AG08396 (cell line): Measurements from ENCODE around the gene CSNK1A1.
"Not testable (repeated sequence)": the region's sequence is repeated elsewhere in the genome, so short reads cannot be mapped to it uniquely, and the experiment has no call there.

Source experiments
- DNase-seq: peaks from one replicate; pipeline ENCODE4 v3.0.0; 2012; ENCODE audit warnings: low spot score, mixed read lengths

The CSNK1A1 gene

GRCh38 chr5:149572576-149573231, 21.5 kb upstream of the CSNK1A1 start:
- no peak for DNase-seq

DNA sequence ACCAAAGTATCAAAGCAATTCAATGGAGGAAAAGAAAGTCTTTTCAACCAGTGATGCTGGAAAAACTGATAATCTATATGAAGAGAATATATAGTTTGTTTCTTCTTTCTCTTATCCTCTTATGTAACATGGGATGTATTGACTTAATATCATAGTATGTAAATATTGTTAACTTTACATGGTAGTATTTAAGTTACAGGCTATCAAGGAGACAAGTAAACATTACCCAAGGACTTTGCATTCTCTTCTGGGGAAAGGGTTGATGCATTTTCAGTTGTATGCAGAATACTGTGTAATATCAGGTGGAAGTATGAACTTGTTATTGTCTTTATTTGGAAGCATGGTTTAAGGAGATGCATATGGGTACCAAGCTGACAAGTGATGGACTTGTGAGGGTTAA, 20.9 kb upstream of the CSNK1A1 start:
- no peak for DNase-seq

GRCh38 chr5:149567226-149567625, 16.0 kb upstream of the CSNK1A1 start:
- no peak for DNase-seq

- peak; percentile 74 for DNase-seq
Measured at GRCh38 chr5:149564542-149565140, 13.4 kb upstream of the CSNK1A1 start.

GRCh38 chr5:149563466-149563865, 12.2 kb upstream of the CSNK1A1 start:
- no peak for DNase-seq

- DNase-seq: peak; percentile 70
Measured at GRCh38 chr5:149561848-149562247, 10.6 kb upstream of the CSNK1A1 start.

- DNase-seq: no peak
Measured at GRCh38 chr5:149559706-149560105, 8.5 kb upstream of the CSNK1A1 start.

GRCh38 chr5:149552553-149553160, 1.4 kb upstream of the CSNK1A1 start:
- DNase-seq: no peak

DNA sequence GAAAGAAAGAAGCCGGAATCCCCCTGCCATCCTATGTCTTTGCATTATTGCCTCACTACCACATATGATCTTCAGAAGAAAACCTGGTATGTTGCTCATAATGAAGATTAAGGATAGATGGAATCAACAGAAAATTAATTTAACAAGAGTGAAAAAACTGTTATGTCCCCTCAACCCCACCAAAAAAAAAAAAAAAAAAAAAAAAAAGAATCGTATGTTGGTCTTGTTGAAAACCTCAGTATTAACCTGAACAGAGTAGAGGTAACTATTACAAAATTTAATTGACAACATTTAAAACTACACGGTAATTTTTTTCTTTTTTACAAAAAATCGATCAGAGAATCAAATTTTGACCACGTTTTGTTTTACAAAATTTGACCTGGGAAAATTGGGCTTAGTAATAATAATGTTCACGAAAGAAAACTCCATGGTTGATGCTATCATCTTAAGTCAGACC, 827 bp upstream of the CSNK1A1 start:
- DNase-seq: no peak

GRCh38 chr5:149550594-149551226, 529 bp downstream of the CSNK1A1 start:
- DNase-seq: peak; percentile 16

DNA sequence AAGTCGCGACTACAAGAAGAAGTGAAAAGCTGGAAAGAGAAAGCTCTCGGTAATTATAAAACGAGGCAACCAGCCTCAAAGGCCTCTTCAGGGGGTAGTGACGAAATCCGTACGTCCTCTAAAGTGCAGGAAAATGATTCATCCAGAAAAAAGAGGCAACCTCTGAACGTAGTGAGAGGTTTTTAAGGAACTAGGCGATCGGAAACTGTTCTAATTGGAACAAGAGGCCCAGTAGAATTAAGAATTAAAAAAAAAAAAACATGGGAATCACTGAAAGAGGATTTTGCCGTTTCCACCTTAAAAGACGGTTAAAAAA, 1.0 kb downstream of the CSNK1A1 start:
- DNase-seq: peak; percentile 48

DNA sequence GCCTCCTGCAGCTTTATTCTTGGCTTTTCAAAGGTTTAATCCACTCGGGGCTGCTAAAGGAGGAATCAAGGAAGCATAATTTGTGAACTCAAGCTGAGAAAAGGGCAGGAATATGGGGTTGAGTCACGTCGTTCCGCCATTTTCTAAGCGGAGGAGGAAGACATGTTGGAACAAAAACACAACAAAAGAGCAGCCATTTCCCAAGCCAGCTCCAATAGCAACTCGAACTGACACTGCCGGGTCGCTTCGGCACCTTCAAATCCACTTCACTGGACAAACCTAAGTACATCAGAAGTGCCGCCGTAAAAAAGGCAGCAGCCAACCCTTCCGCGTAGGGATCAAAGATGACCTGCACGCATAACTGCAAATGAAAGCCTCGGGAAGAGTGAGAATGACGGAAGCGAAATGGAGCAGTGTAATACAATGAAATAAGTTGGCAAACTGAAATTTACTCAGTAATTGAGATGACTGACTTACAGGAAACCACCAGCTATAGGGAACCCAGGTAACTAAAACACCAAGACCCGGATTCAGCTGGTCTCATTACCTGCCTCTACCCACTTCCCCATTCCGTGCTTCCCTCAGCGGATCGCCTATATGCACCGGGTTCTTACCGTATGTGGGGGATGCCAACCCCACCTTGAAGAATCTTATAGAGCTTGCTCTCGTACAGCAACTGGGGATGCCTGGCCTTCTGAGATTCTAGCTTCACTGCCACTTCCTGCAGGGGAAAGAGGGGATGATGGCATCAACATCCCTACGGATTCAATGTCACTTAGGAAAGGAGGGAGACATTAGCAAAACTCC, 1.6 kb downstream of the CSNK1A1 start:
- DNase-seq: peak; percentile 39

GRCh38 chr5:149546974-149547373, 4.3 kb downstream of the CSNK1A1 start:
- DNase-seq: no peak

DNA sequence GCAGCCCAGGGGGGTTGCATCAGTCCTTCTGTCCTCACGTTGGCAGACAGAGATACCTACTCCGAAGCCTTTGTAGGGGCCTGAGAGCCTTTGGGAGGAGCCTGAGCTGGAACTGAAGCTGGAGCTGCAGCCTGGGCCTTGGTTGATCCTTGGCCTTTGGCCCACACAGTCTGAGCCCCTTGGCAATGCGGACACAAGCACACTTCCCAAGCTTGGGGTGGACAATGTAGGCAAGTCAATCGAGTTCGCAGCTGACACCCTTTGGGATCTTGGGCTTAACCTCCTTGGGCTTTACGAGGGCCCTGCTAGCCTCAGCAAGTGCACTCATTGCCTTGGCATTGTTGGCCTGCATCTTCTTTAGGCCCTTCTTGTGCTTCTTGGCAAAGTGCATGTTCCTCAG, 5.9 kb downstream of the CSNK1A1 start:
- DNase-seq: no peak

GRCh38 chr5:149544028-149544420, 7.2 kb downstream of the CSNK1A1 start:
- no peak for DNase-seq

GRCh38 chr5:149543361-149544027, 7.7 kb downstream of the CSNK1A1 start:
- DNase-seq: no peak

DNA sequence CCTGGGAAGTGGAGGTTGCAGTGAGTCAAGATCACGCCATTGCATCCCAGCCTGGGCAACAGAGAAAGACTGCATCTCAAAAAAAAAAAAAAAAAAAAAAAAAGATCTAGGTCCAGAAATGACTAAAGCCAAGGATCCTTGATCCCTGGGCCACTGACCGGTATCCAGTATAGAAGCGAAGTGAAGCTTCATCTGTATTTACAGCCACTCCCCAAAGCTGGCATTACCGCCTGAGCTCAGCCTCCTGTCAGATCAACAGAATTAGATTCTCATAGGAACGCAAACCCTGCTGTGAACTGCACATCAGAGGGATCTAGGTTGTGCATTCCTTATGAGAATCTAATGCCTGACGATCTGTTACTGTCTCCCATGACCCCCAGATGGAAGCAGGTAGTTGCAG, 9.3 kb downstream of the CSNK1A1 start:
- no peak for DNase-seq

- DNase-seq: no peak
Measured at GRCh38 chr5:149540089-149540488, 11.2 kb downstream of the CSNK1A1 start.

GRCh38 chr5:149537374-149537975, 13.8 kb downstream of the CSNK1A1 start:
- DNase-seq: no peak

DNA sequence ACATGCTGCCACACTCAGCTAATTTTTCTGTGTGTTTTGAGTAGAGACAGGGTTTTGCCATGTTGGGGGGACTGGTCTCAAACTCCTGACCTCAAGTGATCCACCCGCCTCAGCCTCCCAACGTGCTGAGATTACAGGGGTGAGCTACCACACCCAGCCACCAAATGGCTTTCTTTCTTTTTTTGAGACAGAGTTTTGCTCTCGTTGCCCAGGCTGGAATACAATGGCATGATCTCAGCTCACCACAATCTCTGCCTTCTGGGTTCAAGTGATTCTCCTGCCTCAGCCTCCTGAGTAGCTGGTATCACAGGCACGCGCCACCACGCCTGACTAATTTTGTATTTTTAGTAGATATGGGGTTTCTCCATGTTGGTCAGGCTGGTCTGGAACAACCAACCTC, 15.5 kb downstream of the CSNK1A1 start:
- not testable (repeated sequence) for DNase-seq

DNA sequence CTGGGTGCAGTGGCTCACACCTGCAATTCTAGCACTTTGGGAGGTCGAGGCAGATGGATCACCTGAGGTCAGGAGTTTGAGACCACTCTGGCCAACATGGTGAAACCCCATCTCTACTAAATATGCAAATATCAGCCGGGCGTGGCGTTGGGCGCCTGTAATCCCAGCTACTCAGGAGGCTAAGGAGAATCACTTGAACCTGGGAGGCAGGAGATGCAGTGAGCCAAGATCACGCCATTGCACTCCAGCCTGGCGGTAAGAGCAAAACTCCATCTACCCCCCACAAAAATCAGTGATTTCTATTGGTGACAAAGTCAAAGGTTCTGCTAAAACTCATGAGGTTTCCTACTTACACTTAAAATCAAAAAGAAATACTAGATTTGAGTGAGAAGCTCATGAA, 18.8 kb downstream of the CSNK1A1 start:
- no peak for DNase-seq
